ENCODE data around the gene ZNRF4.
A peak's percentile ranks its signal among the peaks of the same experiment; 100 is the strongest.

Gene ZNRF4

DNA sequence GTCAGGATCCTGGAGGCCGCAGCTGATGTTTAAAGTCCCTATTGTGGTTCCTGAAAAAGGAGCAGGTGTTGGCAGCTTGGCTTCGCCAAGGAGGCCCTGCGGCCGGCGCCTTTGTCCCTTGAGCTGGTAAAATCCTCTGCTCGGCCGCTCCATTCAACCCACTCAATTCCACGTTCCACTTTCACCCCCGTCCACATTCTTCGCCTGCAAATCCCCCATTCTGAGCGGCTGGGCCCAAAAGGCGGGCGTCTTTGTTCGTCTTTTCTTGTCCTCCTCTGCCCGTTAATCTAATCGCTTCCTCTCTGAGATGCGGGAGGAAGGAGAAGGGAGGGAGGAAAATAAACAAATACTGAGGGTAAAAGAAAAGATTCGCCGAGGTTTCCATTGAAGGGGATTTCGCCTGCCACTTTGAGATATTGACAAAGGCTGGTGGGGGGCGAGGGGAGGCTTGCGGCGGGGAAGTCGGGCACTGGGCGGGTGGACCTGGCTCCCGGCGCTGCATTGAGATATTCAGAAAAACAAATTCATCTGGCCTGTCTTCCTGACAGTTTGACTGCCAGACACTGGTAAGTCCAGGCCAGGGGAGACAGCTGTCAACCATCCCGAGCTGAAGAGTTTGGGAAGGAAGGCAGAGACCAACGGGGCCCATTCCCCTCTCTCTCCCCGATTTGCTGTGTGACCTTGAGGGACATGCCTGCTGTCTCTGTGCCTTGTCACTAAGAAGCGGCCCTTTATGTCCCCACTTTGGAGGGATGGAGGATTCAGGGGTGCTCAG, 37.6 kb downstream of the ZNRF4 start:
- DNase-seq (ENCODE audit: low read depth, low spot score) = no peak
- H3K4me3 ChIP-seq (ENCODE audit: low read length) = no peak overlapping the region

DNA sequence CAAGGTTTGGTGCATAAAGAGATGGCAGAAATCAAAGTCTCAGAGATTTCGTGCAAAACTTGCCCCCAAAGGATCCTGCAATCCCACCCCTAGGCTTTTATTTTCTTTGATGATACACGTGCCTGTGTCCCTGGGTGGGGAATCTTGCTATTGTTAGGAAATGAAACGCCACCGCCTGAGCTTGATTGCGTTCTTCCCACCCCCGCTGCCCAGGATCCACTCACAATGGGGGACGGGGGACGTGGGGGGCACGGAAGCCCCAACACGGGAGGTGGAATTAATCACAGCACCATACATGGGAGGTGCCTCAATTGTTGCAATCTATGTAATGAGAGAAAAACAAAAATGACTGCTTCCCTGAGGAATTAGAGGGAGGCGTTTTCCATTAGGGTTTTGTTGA, 39.6 kb downstream of the ZNRF4 start:
- DNase-seq (ENCODE audit: low read depth, low spot score) = no peak
- no peak overlapping the region for H3K4me3 ChIP-seq (ENCODE audit: low read length)

DNA sequence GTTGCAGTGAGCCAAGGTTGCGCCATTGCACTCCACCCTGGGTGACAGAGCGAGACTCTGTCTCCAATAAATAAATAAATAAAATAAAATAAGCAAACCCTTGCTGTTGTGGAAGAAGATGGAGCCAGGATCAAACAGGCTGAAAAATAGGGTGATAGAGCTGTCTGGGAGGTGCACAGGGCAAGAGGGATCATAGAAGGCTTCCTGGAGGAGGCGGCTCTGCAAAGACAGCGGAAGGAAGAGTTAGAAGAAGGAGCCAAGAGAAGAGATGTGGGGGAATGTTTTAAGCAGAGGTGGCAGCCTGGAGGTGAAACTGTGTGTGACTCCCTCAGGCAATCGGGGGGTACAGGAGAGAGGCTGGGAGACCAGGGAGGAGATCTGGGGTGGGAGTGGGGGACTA, 40.6 kb downstream of the ZNRF4 start:
- H3K4me3 ChIP-seq (ENCODE audit: low read length) = no peak overlapping the region
- DNase-seq (ENCODE audit: low read depth, low spot score) = no peak

DNA sequence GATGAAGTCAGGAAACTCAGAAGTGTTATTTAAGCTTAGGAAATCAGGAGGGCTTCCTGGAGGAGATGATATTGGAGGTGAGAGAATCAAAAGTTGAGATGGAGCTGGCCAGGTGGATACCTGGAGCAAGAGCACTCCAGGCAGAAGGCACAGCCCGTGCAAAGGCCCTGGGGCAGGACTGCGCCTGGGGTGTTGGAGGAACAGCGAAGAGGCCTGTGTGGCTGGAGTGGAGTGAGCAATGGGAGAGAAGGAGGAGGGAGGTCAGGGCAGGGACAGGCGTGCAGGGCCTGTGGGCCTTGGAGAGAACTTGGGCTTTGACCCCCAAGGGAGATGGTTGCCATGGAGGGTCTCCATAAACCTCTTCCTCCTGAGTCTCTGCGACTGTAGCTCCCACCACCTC, 42.1 kb downstream of the ZNRF4 start:
- no peak overlapping the region for H3K4me3 ChIP-seq (ENCODE audit: low read length)
- DNase-seq (ENCODE audit: low read depth, low spot score) = no peak

DNA sequence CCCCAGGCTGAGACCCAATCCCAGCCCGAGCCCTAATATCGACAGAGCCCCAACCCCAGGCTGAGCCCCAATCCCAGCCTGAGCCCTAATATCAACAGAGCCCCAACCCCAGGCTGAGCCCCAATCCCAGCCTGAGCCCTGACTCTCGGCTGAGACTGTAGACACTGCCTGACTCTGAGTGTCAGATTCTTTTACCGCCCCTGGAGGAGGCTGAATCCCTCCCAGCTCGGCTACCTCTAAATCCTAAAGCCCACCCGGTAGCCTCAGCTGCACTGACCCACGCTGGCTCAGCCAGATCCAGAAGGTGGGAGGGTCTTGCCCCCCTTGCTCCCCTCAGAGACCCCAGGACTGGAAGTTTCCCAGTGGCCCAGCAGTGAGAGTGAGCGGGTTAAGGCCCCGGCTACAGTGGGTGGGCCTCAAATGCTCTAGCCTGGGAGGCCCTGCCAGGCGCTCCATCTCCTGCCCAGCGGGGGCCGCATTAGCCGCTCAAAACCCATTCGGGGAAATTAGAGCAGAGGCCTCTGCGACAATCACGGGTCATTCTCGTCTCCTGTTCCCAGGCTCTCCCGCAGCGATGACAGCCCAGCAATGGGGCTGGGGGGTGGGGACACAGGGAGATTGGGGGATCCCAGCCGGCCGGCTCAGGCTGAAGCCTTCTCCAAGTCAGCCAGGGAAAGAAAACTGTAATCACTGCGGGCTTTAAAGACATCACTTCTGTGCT, 43.8 kb downstream of the ZNRF4 start:
- no peak overlapping the region for H3K4me3 ChIP-seq (ENCODE audit: low read length)
- DNase-seq (ENCODE audit: low read depth, low spot score) = no peak

DNA sequence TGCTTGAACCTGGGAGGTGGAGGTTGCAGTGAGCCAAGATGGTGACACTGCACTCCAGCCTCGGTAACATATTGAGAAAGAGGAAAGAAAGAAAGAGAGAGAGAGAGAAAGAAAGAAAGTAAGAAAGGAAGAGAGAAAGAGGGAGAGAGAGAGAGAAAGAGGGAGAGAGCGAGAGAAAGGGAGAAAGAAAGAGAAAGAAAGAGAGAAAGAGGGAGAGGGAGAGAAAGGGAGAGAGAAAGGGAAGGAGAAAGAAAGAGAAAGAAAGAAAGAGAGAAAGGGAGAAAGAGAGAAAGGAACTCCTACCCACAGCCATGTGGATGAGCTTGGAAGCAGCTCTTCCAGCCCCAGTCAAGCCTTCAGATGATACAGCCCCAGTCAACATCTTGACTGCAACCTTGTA, 46.7 kb downstream of the ZNRF4 start:
- DNase-seq (ENCODE audit: low read depth, low spot score) = no peak
- no peak overlapping the region for H3K4me3 ChIP-seq (ENCODE audit: low read length)

DNA sequence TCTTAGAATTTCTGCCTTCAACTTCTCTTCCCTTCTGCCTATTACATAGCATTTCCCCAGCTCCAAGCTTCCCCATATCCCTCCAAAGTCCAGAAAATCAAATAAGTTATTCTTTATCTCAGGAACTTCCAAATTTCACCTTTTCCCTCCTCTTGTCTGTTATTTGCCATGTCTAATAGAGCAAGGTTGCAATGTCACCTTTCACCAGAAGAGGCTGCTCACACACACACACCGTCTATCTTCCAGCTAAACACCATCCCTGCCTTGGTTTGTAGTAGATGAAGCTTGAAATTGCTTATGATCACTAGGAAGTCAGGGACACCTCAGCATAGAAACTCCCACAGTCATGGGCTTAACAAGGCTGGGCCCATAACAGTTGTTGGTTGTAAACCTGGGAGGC, 48.4 kb downstream of the ZNRF4 start:
- DNase-seq (ENCODE audit: low read depth, low spot score) = peak; percentile 19

DNA sequence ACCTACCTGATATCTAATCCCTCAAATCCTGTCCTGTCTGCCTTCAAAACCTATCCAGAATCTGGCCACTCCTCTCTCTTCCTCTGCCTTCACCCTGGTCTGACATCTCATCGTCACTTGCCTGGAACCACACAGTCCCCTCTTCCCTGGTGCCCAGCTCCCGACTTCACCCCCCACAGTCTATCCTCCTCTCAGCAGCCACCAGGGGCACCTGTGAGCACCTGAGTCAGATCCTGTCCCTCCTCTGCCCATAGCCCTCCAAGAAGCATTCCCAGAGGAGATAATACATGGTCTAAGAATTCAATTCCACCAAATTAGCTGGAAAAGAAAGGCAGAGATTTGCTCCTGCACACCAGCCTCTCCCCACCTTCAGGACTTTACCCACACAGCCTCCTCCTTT, 48.9 kb downstream of the ZNRF4 start:
- DNase-seq (ENCODE audit: low read depth, low spot score) = no peak
- H3K4me3 ChIP-seq (ENCODE audit: low read length) = no peak overlapping the region

More for the DNA sequence above, 48.4 kb downstream of the ZNRF4 start:
- H3K4me3 ChIP-seq (ENCODE audit: low read length) = no peak overlapping the region

Measured in Jurkat, Clone E6-1 (cell line).